NOMO-1 treated with DMSO at 0.1 percent for 48 hours (cell line): ENCODE measurements around the gene RTN4R.
"Not testable (repeated sequence)": the region's sequence is repeated elsewhere in the genome, so short reads cannot be mapped to it uniquely, and the experiment has no call there.

Experiments used
- DNase-seq: peaks from one replicate; lab custom pipeline; 2025; ENCODE audit not compliant: unreplicated experiment; lab: John Stamatoyannopoulos, UW

RTN4R gene

DNA sequence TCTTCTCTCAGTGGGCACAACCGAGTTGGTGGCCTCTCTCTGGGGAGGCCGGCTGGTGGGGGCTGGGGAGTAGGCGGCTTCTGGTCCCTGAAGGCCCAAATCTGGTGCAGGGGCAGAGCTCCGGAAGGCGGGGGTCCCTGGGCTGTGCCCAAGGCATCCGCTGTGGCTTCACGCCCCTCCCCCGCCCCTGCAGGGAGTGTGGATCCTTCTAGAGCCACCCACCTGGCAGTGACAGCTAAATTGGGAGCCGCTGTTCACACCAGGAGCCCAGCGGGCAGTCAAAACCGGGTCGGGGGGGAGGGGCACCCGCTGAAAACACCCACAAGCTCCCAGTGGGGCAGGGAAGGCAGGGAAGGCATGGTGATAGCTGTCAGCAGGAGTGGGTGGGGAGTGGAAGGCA is 4.6 kb upstream of the RTN4R start:
- DNase-seq, result no peak

DNA sequence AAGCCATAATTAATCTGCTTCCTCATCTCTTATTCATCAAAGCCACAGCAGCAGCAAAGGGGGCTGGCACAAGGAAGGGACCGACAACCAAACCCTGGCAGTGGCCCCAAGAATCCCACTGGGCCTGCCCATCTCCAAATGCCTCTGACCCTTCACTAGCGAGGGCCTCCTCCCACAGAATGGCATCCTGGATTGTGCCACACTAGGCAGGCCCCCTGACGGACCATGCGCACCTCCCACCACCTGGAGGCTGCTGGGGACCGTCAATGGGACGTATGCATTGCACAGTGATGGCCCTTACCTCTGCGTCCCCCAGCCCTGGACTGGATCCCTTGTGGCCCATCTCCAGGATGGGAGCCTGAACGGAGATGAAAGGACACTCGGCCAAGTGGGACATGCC is 4.1 kb upstream of the RTN4R start:
- DNase-seq, result no peak

DNA sequence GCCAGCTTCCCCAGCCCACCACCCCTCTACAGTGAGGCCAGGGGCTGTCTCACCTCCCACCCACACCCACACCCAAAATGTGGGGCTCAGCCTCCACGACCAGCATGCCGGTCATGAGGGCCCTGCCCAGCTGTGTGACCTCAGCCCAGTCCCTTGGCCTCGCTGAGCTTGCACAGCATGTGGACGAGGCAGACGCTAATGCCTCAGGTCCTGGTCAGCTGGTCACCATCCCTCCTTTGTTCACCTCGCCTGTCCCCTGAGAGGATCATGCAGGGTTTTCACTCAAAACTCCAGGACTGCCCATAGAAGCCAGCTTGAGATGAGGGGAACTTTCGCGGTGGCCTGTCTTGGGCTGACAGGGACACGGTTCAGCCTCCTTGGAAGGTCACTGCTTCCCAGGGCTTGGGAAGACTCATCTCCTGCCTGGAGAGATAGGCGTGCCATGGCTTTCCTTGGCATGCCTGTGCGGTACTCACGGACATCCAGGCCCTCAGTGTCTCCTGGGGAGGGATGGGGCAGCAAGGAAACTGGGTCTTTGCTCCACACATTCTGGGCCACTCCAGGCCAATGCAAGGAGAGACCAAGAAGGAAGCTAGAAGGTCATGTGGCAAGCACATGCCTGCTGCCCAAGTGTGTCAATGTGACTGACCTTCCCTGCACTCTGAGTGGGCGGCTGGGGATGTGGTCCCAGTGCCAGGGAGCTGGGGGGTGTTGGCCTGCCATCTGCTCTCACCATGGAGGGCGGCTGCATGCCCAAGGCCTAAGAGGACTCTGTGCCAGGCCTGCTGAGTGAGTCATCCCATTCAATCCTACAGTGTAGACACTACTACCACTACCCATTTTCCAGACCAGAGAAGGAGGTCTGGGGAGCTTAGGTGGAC is 3.2 kb upstream of the RTN4R start:
- DNase-seq, result no peak

DNA sequence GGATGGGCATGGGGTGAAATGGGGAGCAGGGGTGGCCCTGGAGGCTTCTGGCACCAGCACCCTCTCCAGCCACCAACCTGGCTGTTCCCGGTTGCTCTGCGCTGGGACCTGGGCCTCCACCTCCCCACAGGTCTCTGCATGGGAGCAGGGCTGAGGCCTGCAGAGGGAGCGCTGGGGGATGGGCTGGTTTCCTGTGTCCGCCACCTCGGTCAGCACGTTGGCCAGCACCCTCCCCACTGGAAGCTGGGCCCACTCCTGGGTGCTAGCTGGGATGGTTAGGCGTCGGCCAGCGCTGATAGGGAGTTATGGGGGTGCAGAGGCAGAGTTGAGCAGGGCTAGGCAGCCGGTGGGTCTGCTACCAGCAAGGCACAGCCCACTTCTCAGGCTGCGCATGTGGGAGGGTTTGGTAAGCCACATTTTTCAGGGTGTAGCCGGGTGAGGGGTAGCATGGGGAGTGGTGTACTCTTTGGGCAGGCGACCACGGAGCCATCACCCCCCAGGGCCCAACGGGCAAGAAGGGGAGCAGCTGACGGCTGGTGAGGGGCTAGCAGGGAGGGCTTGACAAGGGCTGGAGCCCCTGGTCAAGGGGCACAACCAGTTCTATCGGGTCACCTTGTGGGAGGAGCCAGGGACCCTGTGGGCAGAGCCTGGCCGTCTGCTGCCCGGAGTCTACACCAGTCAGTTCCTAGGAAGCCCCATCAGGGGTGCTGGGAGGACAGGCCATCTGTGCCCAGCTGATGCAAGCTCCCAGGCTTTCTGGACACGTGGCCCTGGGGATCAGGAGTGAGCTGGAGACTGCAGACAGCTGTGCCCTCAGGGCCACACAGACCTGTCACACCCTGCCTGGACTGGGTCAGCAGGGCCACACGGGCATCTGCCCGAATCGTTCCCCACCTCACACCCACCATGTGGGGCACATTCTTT is 2.3 kb upstream of the RTN4R start:
- DNase-seq, result not testable (repeated sequence)

DNA sequence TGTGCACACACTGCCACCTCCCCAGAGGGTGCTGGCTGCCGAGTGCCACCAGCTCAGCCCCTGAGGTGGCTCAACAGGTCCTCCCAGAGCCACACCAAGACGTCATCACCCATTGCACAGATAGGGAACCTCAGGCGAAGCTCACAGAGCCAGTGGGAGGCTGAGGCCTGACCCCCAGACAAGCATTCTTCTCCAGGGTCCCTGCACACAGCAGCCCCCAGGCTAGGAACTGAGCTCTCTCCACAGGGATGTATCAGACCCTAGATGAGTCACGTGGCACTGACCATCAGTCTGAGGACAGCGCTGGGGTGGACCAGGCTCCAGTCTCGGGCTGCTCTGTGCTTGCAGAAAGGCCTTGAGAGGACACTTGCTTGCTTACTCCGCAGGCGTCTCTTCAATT is 1.6 kb upstream of the RTN4R start:
- not testable (repeated sequence) for DNase-seq

DNA sequence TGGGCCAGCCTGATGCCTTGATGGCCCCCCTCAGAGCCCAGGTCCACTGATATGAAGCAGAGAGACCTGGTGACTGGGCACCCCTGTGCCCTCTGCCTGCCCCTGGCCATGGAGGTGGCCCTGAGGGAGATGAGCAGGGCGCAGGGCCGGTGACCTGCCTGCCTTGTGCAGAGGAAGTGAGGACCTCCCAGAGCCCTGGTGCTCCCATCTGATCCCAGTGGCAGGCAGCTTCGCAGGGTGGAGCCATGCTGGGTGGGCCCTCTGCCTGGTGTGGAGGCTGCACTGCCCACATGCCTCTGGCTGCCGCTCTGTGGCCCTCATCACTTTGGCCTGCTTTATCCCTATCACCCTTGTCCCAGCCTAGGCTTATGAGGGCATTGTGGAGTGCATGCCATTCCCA is 1.1 kb upstream of the RTN4R start:
- DNase-seq, result not testable (repeated sequence)

DNA sequence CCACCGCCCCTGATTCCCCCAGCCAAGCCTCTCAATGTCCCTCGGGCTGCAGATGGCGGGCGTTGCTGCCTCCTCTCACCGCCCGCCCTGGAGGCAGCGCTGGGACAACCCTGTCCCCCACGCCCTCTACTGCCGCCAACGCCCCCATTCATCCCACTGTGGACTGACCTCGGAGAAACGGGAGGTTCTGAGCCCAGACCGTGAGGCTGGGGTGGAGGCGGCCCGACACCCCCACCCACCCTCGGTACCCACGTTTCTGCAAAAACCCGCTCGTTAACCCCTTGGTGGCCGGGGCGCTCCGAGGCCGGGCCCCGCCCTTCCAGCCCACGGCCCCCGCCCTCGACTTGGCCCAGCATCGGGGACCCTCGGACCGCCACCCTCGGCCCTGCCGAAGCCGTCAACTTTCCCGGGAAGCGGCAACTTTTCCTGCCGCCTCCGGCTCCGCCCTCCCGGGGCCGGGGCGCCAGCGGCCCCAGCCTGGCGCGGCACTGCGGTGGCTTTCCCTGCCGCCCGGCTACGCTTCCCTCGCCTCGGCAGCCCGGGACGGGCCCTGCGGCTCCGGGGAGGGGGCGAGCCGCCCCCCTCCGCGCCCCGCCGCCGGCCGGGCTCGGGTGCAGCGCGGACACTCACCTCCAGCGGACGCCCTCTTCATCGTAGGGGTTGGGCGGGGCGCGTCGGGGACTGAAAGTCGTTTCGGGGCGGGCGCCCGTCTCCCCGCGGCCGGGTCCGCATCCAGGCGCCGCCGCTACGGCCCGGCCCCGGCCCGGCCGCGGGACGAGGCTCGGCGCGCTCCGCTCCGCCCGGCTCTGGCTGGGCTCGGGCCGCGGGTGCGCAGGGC is 458 bp downstream of the RTN4R start:
- no peak for DNase-seq

DNA sequence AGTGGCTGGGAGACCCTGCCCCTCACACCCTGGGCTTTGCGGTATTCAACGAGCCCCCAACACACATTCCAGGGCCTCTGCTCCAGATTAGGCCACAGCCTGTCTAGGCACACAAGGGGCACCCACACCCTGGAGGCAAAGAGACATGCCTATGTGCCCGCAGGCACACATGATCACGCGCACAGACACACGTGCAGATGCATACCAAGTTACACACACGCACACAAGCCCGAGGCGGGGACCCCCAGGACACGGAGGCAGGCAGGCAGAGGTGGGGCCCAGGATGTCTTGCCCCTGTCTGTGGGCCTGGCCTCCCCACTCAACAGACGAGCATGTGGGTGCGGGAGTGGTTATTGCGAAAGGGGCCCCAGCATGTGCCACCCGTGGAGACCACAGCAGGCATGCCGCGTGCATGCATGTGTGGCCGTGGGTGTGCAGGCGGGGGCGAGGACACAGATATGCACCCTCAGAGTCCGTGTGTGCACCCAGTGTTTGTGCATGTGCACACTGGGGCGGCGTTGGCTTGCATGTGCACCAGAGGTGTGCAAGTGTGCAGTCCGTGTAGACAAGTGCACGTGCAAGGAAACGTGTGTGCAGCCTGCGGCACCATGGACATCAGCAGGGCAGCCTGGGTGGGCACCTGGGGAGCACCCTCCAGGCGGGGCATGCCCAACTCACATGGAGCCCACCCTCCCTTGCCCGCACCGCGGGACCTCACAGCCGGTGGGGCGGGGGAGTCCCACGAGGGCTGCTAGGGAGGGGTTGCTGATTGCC is 1.3 kb downstream of the RTN4R start:
- DNase-seq, result not testable (repeated sequence)

DNA sequence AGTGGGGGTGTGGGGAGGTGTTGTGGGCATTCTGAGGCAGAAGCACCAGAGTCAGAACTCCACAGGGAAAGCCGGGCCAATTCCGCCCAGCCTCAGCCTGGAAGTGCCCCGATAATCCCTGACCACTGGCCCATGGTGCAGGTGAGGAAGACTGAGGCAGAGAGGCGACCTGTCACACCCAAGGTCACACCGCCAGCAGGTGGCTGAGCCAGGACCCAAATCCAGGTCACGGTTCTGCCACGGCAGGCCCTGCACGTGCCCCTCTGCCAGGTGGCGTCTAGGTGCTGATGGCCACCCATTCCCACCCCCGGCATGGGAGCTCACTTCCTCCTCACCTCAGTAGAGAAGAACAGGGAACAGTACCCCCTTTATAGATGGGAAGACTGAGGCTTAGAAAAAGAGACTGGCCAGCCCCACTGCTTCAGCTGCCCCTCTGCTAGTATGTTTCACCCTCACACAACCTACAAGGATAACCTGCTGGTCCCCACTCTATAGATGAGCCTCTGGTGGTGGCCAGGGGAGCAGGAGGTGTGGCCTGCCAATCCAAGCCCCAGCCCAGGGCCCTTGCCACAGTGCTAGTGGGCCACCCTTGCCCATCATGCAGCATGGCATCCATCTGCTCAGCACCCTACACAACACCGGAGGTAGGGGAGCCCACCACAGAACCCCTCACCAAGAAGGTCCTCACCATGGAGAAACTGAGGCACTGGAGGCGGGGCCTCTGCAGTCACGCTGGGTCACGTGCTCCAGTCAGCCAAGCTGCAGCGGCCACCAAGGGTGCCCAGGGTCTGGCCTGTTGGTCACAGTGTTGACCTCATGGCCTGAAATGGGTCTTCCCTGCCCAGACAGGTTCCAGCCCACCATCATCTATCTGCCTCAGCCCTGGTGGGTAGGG is 2.1 kb downstream of the RTN4R start:
- DNase-seq, result not testable (repeated sequence)

DNA sequence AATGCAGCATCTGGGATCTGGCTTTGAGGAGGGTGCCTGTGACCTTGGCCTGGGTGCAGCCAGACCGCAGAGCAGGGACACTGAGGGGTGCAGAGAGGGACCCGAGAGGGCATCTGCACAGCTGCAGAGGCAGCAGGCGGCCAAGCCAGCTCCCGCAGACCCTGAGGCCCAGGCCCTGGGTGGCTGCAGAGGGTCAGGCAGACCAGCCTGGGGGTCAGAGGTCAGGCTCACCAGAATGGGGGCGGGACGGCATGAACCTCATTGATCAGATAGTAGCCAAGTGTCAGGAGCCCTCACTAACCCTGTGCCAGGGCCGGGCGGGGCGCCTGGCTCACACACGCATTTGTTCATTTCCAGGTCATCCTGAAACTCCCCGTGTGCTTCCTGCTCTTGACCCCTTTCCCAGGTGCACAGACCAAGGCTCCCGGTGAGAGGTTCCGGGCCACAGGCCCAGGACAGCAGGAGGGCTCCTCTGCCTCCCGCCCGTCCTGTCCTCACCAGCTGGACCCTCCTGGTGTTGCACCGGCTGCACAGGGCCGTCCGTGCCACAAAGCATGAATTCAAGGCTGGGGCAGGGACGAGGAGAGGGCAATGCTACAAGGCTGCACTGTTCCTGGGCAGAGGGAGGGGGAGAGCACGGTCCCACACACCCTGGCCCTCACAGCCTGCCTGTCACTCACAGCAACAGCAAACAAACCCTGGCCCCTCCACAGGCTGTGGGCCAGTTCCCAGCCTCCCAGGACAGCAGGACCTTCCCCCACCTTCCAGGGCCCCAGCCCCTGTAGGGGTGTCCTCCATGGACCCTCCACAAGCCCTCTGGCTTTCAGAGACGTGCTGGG is 3.3 kb downstream of the RTN4R start:
- no peak for DNase-seq

DNA sequence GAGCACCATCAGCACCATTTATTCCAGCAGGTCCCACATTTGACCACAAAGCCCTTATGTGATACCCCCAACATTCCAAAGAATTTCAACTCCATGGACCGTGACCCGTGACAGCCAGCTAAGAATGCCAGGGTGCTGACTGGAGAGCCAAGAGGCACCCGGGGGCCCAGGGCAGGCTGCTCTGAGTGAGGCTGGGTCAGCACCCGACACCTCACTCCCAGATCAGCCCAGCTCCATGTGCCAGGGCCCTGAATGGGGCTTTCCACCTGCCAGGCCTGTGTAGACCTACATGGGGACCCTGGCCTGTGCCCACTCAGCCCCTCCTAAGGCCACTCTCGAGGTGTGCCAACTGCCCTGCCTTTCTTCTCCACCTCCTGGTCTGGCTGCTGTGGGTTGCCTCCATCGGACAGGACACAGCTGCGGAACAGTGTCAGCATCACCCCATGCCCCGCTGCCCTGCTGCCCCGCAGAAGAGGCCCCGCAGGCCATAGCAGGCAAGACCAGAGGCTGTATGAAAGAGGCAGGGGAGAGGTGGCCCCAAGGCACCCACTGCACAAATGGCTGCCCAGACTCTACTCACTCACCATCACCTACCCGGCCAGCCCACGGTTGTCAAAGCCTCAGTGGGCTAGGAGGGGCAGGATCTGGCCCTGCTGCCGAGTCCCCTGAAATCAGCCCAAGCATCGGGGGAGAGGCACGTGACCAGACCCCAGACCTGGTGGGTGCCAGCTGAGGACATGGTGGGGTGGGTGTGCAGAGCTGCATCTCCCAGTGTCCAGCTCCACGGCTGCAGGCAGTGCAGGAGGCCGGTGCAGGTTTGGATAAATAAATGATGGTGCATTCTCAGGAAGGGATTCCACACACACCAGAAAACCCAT is 4.5 kb downstream of the RTN4R start:
- DNase-seq, result not testable (repeated sequence)

DNA sequence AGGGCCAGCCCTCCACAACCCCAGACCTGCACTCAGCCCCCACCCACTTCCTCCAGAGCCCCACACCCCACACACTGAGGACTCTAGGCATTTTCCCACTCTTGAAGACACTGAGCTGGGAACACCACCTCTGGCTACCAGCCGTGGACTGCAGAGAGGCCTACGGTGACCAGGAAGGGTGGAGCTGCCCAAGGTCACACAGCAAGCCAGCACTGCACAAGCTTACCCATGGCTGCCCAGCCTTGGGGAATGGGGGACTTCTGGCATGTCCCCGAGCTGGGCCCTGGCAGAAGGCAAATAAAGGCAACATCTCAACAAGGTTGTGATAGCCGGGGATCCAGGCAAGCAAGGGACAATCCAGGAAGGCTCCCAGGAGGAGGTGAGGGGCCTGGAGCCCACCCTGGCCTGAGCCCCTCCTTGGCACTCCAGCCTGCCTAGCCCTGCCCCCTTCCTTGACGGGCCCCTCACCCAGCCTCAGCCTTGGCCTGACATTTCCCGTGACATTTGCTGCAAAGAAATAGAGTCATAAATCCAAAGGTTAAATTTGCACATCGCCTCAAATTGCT is 5.5 kb downstream of the RTN4R start:
- no peak for DNase-seq

DNA sequence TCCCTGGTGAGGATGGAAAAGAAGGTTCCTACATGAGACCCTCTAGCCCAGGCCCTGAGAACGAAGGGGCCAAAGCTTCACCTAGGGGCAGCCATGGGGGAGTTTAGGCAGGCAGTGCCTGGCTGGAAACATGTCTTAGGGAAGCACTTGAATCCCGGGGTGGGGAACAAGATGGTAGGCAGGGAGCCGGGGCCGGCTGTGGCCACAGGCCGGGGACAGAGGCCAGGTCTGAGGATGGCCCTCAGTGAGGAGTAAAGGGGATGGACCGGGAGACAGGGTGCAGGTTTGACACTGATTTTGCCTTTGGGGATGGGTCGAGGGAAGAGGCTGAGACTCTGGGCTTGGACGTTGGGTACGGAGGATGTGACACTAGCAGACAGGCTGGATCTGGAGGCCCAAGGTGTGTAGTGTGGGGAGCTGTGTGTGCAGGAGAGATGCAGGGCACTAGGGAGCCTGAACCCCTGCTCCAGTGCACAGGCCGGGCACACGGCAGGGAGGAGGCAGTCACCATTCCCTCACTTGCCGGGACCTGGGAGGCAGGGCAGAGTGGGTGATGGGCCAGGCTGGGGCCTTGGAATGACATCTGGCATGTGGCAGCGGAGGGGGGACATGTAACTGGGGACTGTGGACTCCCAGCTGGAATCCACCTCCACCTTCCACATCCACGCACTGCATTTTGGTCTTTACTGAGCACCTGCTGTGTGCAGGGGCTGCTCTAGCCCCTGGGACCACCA is 6.1 kb downstream of the RTN4R start:
- no peak for DNase-seq

DNA sequence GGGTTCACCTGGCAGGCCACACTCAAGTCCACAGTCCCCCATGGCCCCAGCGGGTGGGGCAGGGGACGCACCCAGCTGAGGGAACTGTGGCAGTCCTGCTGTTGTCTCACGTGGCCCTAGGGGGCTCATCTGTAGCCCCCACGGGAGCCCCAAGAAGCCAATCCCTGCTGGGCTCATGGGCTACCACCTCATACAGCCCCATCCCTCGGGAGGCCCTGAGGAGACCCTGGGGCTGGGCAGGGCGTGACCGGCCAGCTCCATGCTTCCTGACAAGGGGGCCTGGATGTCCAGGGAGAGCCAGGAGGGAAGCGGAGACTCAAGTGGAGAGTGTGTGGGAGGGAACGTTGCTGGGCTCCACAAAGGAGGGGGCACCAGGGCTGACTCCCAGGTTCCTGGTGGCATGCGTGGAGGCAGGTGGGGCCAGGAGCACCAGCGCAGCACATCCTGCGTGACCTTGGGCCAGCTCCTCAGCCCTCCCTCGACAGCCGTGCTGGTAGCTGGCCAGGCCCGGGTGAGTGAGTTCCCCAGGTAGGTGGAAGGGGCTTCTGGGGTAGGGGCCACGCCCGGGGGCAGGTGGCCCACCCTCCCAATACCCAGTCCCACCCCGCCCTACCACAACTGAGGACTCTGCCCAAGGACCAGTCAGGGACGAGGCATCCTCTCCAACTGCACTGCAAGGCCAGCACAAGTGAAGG is 7.9 kb downstream of the RTN4R start:
- no peak for DNase-seq

DNA sequence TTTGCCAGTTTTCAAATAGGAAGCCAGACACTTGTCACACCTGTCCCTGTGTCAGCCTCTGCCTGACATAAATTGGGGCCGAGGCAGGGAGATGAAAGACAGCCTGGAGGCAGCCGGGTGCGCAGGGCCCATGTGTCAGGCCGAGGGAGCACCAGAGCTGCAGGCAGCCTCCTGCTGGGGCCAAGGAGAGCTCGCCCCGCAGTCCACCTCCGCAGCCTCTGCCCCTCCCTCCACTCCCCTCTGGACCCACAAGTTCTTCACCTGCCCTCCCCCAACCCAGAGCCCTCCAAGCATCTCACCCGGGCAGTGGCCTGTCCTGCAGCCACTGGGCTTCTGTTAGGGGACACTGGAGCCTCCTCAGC is 8.8 kb downstream of the RTN4R start:
- DNase-seq, result no peak
